Stomach (tissue), 4 donors: ENCODE measurements around the gene NPHP4.
A peak's percentile ranks its signal among the peaks of the same experiment; 100 is the strongest.

Experiments
- POLR2A ChIP-seq, 4 donors: fragments of 450-650 bp; IDR thresholded peaks; one replicate each; pipeline ENCODE4 v1.6.1; 2016; ENCODE audit warnings: antibody characterized with exemption in 4 of 4, control low read depth in 2 of 4, mild to moderate bottlenecking in 1 of 4, moderate library complexity in 1 of 4
- POLR2AphosphoS5 ChIP-seq, 3 donors: sonication (generic); formaldehyde crosslinking; IDR thresholded peaks; one replicate each; pipeline ENCODE4 v1.6.1; 2016; ENCODE audit warnings: antibody characterized with exemption in 3 of 3
- TF ChIP-seq, protein P1 (sequence below), 7 experiments: fragments of 450-650 bp in 4 of 7; fragments of 200-600 bp in 3 of 7; sonication (generic) in 3 of 7; IDR thresholded peaks; one replicate each; pipeline ENCODE4 v1.5.1; 2016 to 2019; ENCODE audit warnings: antibody characterized with exemption in 7 of 7, control low read depth in 2 of 7, mild to moderate bottlenecking in 1 of 7

DNA sequence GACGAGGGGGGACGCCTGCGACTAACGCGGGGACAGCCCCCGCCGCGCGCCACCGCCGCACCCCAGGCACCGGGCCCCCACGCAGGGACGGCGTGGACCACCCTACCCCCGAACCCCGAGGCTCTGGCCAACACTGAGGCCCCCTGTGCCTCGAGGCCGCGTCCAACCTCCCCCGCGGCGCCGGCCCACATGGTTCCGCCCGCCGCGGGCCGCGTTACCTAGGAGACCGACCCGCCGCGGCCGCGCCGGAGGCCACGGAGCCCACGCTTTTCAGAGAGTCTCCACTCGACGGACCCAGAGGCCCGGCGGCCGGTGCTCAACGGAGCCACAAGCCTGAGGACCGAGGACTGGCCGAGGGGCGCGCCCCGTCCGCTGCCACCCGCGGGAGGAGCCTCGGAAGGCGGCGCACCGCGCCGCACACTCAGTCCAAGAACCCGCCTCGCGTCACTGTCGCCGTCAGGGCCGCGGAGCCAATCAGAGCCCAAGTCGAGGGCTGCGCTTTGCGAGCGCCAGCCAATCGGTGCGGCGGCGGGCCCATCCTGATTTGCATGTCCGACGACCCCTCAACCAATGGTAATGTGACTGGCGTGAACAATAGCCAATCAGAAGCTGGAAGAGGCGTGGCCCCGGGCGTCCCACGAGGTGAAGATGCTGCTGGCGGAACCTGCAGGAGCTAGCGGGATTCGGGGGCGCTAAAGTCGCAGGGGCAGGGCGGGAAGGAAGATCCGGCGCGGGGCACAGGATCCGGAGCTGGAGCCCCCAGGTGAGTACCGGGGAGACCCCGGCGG, at the start of gene NPHP4:
- TF ChIP-seq, protein P1, sequence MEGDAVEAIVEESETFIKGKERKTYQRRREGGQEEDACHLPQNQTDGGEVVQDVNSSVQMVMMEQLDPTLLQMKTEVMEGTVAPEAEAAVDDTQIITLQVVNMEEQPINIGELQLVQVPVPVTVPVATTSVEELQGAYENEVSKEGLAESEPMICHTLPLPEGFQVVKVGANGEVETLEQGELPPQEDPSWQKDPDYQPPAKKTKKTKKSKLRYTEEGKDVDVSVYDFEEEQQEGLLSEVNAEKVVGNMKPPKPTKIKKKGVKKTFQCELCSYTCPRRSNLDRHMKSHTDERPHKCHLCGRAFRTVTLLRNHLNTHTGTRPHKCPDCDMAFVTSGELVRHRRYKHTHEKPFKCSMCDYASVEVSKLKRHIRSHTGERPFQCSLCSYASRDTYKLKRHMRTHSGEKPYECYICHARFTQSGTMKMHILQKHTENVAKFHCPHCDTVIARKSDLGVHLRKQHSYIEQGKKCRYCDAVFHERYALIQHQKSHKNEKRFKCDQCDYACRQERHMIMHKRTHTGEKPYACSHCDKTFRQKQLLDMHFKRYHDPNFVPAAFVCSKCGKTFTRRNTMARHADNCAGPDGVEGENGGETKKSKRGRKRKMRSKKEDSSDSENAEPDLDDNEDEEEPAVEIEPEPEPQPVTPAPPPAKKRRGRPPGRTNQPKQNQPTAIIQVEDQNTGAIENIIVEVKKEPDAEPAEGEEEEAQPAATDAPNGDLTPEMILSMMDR (IDR thresholded peaks at IDR 0.05), result no peak
- TF ChIP-seq POLR2A (IDR thresholded peaks at IDR 0.05) (no peak), POLR2AphosphoS5 (IDR thresholded peaks at IDR 0.05) (peak; percentile 33 to 68 (median 58))
